NCI-H1436 (cell line): Measurements from ENCODE around the gene HSPA12A.
"Not testable (repeated sequence)": the region's sequence is repeated elsewhere in the genome, so short reads cannot be mapped to it uniquely, and the experiment has no call there.

ENCODE experiments used
- DNase-seq: peaks from one replicate; lab custom pipeline; 2025; lab: John Stamatoyannopoulos, UW

The HSPA12A gene

DNA sequence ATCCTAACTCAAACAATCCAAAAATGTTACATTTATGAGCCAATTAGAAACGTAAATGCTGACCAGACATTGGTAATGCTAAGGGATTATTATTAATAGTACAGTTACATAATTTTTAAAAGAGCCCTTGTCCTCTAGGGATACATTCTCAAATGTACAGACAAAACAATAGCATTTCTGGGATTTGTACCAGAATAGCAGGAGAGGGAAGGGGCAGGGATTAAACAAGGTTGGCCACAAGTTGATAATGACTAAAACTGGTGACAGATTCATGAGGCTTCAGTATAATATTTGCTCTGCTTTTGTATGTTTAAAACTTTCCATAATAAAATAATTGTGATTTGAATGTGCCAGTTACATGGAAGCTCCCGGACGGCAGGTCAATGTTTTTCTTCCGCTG is 27.0 kb downstream of the HSPA12A start:
- DNase-seq = no peak

DNA sequence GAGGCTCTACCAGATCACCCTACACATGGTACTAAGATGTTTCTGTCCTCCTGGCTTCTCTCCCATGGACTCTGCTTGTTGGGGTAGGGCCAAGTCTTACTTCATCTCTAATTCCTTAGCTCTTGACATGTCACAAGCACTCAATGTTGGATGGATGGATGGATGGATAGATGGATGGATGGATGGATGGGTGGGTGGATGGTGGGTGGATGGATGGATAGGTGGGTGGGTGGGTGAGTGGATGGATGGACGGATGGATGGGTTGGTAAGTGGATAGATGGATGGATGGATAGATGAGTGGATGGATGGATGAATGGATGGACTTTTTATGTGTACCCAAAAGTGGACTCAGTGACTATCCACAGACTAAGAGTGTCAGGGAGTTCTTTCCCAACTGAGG is 28.5 kb downstream of the HSPA12A start:
- no peak for DNase-seq

DNA sequence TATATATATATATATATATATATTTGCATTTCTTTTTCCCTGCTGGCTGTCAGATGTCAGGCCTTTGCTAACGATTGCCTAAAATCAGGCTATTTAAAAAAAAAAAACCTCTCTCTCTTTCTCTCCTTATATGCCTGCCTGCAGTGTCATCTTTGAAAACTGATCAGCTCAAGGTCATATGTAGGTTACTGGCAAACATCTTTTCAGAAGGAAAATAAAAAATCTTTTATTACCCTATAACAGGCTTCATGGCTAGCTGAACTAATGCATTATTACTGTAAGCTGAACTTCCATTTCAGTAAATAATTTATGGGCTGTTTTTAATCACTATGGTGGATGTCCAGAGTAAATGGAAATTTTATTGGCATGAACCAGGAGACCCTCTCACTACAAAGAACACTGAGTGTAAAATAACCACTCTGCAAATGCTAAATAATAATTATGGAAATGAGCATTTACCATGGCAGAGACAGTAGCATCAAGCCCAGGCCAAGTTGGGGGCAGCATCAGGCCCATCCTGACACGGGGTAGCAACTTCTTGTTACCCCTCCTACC is 29.3 kb downstream of the HSPA12A start:
- no peak for DNase-seq

- no peak for DNase-seq
Observed at GRCh38 chr10:116712519-116712918, 29.8 kb downstream of the HSPA12A start.

- DNase-seq = not testable (repeated sequence)
Observed at GRCh38 chr10:116711803-116712202, 30.6 kb downstream of the HSPA12A start.

DNA sequence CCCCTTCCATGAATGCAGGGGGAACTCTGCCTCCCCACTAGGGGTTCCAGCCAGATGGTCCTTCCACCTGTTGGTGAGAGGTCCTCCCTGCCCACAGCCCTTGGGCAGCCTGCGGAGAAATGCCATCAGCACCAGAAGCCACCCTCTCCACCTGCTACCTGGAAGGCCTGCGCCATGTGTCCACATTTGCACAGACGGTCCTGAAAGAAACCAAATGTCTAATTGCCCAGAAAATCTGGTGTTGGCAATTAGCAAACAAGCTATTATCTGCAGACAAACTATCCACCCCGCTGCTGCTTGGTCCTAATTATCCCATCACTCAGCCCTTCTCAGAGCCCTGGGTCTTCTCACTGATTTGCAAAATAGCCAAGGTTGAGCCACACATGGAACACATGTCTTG is 32.3 kb downstream of the HSPA12A start:
- DNase-seq = no peak

DNA sequence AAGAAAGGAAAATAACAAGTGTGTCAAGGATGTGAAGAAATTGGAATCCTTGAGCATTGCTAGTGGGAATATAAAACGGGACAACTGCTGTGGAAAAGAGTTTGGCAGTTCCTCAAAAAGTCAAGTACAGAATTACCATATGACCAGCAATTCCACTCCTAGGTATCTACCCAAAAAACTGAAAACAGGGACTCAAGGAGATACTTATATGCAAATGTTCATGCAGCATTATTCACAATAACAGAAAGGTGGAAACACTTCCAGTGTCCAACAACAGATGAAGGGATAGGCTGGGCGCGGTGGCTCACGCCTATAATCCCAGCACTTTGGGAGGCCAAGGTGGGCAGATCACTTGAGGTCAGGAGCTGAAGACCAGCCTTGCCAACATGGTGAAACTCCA is 33.5 kb downstream of the HSPA12A start:
- DNase-seq = no peak

DNA sequence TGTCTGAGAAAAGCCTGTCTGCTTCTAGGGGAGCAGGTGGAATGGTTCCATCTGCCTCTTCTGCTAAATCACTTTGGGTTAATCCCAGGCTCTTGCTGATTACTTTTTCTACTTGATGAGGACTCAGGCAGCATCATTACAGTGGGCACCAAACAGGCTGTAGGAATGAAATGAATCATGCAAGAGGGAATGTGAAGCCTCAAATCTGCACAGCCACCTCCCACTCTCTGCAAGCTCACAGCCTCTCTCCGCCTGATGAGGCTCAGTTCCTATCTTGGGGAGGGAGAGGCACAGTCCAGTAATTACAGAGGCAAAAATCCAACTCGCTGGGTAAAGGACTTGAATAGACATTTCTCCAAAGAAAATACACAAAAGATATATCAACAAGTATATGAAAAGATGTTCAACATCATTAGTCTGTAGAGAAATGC is 34.0 kb downstream of the HSPA12A start:
- DNase-seq = no peak

DNA sequence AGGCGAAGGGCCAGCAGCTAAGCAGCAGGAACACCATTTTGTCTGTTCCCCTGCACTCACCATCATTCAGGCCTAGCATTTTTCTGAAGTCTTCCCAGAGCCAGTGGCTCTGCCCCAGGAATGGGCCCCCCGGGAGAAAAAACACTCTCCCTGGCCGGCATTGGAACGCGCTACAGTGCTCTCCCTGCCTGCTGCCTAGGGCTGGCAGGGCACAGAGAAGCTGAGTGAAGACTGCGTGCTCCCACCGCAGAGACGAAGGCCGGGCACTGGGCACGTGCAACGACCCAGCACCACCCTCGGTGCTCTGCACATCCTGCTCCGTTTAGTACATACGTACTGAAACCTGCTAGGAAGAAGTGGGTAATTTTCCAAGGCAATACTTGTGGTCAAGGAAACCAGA is 34.4 kb downstream of the HSPA12A start:
- DNase-seq = no peak

GRCh38 chr10:116706281-116706680 is 36.1 kb downstream of the HSPA12A start:
- DNase-seq = no peak

- no peak for DNase-seq
Observed at GRCh38 chr10:116705498-116705897, 36.9 kb downstream of the HSPA12A start.

- no peak for DNase-seq
Observed at GRCh38 chr10:116704926-116705325, 37.4 kb downstream of the HSPA12A start.

- no peak for DNase-seq
Observed at GRCh38 chr10:116702165-116702564, 40.2 kb downstream of the HSPA12A start.

DNA sequence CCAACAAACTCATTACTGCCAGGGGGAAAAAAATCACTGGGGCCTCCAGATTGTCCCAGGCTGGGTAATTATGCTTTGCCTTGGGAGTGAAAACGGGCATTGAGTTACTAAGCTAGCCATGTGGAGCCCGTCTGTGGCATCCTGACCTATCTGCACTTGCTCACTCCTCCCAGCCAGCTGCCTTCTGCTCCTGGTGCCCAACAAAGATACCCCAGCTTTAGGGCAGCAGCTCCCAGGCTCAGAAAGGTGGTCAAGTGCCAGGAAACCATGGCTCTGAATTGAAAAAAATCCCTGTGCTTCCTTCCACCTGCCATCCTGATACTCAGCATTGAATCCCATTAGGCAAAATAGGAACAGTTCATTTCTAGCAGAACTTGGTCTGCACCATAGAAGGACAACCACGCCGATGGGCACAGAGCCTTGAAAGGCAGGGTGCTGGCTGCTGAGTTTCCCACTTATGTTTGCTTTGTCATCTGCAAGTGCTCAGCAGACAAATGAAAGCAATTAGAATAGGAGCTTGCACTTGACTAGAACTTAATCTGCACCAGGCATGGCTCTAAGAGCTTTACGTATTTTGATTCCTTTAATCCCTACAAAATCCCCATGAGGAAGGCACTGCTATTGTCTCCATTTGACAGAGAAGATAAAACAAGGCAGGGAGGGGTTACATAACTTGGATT is 42.8 kb downstream of the HSPA12A start:
- DNase-seq = no peak

DNA sequence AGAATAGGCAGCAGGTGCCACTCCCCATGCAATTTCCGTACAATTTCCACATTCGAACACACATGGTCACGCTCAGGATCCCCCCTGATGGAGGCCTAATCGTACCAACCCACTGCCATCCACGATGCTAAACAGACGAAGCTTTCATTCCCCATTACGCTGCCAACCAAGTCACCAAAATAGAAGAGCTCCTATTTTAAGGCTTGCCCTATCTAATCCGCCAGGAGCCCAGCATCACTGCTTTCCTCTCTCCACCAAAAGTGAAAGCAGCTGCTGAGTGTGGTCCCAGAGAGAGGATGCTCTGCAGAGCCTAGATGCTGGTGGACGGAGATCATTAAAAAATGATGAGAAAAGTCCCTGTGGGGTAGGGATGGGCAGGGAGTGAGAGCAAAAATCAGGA is 43.3 kb downstream of the HSPA12A start:
- no peak for DNase-seq

DNA sequence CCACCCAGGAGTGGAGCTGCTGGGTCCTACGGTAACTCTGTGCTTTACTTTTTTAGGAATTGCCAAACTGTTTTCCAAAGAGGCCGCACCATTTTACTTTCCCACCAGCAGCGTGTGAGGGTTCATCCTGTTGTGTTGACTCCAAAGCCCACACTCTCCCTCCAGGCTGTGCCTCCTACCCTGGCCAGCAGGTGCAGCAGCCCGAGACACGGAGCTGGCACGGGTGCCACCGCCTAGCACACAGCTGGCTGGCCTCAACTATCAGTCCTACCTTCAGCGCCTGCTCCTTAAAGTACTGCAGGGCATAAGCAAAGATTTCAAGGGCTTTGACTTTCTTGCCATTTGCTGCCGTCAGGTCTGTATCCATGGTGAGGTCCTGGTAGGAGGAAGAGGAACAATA is 44.0 kb downstream of the HSPA12A start:
- no peak for DNase-seq

- no peak for DNase-seq
Observed at GRCh38 chr10:116697816-116698215, 44.5 kb downstream of the HSPA12A start.

GRCh38 chr10:116696919-116697318 is 45.4 kb downstream of the HSPA12A start:
- no peak for DNase-seq

DNA sequence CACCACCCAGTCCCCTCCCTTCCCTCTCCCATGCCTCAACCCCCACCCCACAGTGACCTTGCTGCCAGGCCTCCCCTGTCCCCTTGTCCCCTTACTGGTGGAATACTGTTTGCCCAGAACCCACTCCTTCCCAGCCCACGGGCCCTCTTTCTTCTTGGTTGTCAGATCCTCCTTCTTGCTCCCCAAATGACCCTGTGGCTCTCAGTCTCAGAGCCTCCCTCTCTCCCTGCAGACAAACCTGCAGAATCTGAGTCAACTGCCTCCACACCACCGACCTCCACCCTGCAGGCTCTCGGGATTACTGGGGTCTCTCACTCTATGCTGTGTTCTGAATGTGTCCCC is 47.5 kb downstream of the HSPA12A start:
- no peak for DNase-seq

- DNase-seq = no peak
Observed at GRCh38 chr10:116694243-116694926, 48.0 kb downstream of the HSPA12A start.

DNA sequence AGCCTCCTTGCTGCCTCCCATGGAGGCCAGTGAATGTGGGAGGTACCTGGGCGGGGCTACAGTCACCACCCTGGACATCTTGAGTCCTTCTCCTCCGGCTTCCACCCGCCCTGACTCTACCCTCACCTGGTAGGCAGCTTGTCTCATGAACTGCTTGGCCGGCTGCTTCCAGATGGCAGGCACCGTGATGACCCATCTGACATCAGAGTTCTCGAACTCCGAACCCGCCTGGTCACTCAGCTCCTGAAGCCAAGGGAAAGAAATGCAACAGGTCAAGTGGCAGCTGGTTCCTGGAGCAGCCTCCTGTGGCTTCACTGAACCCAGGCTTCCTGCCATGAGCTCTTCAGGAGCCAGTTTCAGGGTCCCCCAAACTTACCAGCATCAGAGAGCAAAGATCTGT is 50.1 kb downstream of the HSPA12A start:
- no peak for DNase-seq

GRCh38 chr10:116691635-116692034 is 50.7 kb downstream of the HSPA12A start:
- DNase-seq = no peak
